CD4-positive, alpha-beta T cell treated with Interferon gamma for 1 hour (primary cell): ENCODE measurements around the gene SP2.
"Not testable (repeated sequence)": the region's sequence is repeated elsewhere in the genome, so short reads cannot be mapped to it uniquely, and the experiment has no call there.

Experiments used
- DNase-seq: peaks from one replicate; pipeline ENCODE4 v3.0.0-alpha.2; 2020

Gene SP2

GRCh38 chr17:47894498-47895346 lies 1.3 kb upstream of the SP2 start:
- no peak for DNase-seq

- no peak for DNase-seq
Observed at GRCh38 chr17:47895347-47895855, 635 bp upstream of the SP2 start.

GRCh38 chr17:47896672-47897490 lies 845 bp downstream of the SP2 start:
- no peak for DNase-seq

- DNase-seq, result no peak
Observed at GRCh38 chr17:47897561-47897960, 1.5 kb downstream of the SP2 start.

- DNase-seq, result no peak
Observed at GRCh38 chr17:47898241-47898640, 2.2 kb downstream of the SP2 start.

GRCh38 chr17:47899643-47900042 lies 3.6 kb downstream of the SP2 start:
- no peak for DNase-seq

- no peak for DNase-seq
Observed at GRCh38 chr17:47901423-47901822, 5.4 kb downstream of the SP2 start.

GRCh38 chr17:47902039-47902744 lies 6.2 kb downstream of the SP2 start:
- DNase-seq, result no peak

- no peak for DNase-seq
Observed at GRCh38 chr17:47905221-47905733, 9.2 kb downstream of the SP2 start.

- DNase-seq, result no peak
Observed at GRCh38 chr17:47906443-47906842, 10.4 kb downstream of the SP2 start.

GRCh38 chr17:47907932-47908562 lies 12.0 kb downstream of the SP2 start:
- no peak for DNase-seq

- no peak for DNase-seq
Observed at GRCh38 chr17:47913050-47913449, 17.0 kb downstream of the SP2 start.

GRCh38 chr17:47914306-47914948 lies 18.4 kb downstream of the SP2 start:
- DNase-seq, result no peak

GRCh38 chr17:47915776-47916398 lies 19.9 kb downstream of the SP2 start:
- no peak for DNase-seq

- DNase-seq, result no peak
Observed at GRCh38 chr17:47916489-47917208, 20.6 kb downstream of the SP2 start.

- no peak for DNase-seq
Observed at GRCh38 chr17:47917581-47917980, 21.5 kb downstream of the SP2 start.

GRCh38 chr17:47918006-47918405 lies 22.0 kb downstream of the SP2 start:
- no peak for DNase-seq

GRCh38 chr17:47918991-47919390 lies 23.0 kb downstream of the SP2 start:
- no peak for DNase-seq

- not testable (repeated sequence) for DNase-seq
Observed at GRCh38 chr17:47919889-47920288, 23.9 kb downstream of the SP2 start.

- DNase-seq, result no peak
Observed at GRCh38 chr17:47924785-47925677, 29.0 kb downstream of the SP2 start.
